HG03571 (cell line): ENCODE data around the gene PADI2.

Source experiments
- ATAC-seq: cut with Tn5 transposase; IDR thresholded peaks from one replicate; pipeline ENCODE4 v1.9.1; 2021; ENCODE audit not compliant: unreplicated experiment

PADI2 gene

GRCh38 chr1:17024721-17025120 lies 94.5 kb downstream of the PADI2 start:
- no peak for ATAC-seq

GRCh38 chr1:17023573-17023972 lies 95.7 kb downstream of the PADI2 start:
- no peak for ATAC-seq

GRCh38 chr1:17023102-17023501 lies 96.1 kb downstream of the PADI2 start:
- ATAC-seq: no peak

GRCh38 chr1:17021896-17022295 lies 97.4 kb downstream of the PADI2 start:
- ATAC-seq: no peak

- no peak for ATAC-seq
Observed at GRCh38 chr1:17020502-17020901, 98.7 kb downstream of the PADI2 start.

- ATAC-seq: no peak
Observed at GRCh38 chr1:17018849-17019248, 100.4 kb downstream of the PADI2 start.

- no peak for ATAC-seq
Observed at GRCh38 chr1:17017435-17017834, 101.8 kb downstream of the PADI2 start.
